ENCODE measurements around the gene NAALADL2. TPM values are rescaled to one million over a fixed set of nuclear protein-coding genes. Genes with fewer than 3 reads are reported as not detected.

Gene NAALADL2
- total RNA-seq, 1 donor: 13.4 TPM

- H3K4me3 ChIP-seq (ENCODE audit: low read depth, low read length): no peak overlapping the region
- DNase-seq (ENCODE audit: low read depth): no peak
- TF ChIP-seq CTCF (IDR thresholded peaks at IDR 0.05; ENCODE audit: insufficient read depth, low read depth, low read length): no peak
These were observed 445.3 kb downstream of the NAALADL2 start for GRCh38 chr3:175304404-175304803.

GRCh38 chr3:175307642-175308041 is 448.5 kb downstream of the NAALADL2 start:
- TF ChIP-seq CTCF (IDR thresholded peaks at IDR 0.05; ENCODE audit: insufficient read depth, low read depth, low read length): no peak
- no peak for DNase-seq (ENCODE audit: low read depth)
- no peak overlapping the region for H3K4me3 ChIP-seq (ENCODE audit: low read depth, low read length)

DNA sequence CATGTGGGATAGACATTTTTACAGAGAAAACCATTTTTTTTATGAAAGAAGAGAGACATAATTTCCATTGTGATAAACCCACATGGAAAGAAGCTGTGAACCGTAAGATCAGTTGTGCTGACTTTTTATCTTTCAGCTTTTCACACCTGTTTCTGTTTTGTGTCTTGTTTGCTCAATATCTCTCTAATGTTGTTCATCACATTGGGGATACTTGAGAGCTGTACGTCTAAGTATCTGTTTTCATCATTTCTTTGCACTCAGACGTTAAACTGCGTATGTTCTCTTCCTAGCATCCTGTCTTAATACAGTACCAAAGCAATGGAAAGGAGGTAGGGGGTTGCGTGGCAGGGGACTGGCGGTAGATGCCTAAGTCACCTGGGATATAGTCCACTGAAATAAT is 449.0 kb downstream of the NAALADL2 start:
- no peak for DNase-seq (ENCODE audit: low read depth)
- H3K4me3 ChIP-seq (ENCODE audit: low read depth, low read length): no peak overlapping the region

GRCh38 chr3:175310046-175310445 is 450.9 kb downstream of the NAALADL2 start:
- no peak for TF ChIP-seq CTCF (IDR thresholded peaks at IDR 0.05; ENCODE audit: insufficient read depth, low read depth, low read length)
- DNase-seq (ENCODE audit: low read depth): no peak
- no peak overlapping the region for H3K4me3 ChIP-seq (ENCODE audit: low read depth, low read length)

More for the DNA sequence above, 449.0 kb downstream of the NAALADL2 start:
- no peak for TF ChIP-seq CTCF (IDR thresholded peaks at IDR 0.05; ENCODE audit: insufficient read depth, low read depth, low read length)

DNA sequence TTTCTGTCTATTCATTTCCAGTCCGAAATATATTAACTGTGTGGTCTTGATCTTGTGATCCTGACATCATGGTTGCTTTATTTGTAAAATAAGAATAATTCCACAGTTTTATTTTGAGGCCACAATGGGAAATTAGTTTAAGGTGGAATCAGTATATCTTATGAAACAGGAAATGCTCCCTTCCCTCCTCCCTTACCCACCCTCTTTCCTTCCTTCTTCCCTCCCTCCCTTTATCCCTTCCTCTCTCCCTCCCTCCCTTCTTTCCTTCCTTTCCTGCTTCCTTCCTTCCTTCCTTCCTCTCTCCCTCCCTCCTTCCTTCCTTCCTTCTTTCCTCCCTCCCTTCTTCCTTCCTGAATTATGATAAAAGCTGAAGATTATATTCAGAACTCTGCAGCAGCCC is 452.3 kb downstream of the NAALADL2 start:
- TF ChIP-seq CTCF (IDR thresholded peaks at IDR 0.05; ENCODE audit: insufficient read depth, low read depth, low read length): no peak
- DNase-seq (ENCODE audit: low read depth): no peak
- H3K4me3 ChIP-seq (ENCODE audit: low read depth, low read length): no peak overlapping the region

DNA sequence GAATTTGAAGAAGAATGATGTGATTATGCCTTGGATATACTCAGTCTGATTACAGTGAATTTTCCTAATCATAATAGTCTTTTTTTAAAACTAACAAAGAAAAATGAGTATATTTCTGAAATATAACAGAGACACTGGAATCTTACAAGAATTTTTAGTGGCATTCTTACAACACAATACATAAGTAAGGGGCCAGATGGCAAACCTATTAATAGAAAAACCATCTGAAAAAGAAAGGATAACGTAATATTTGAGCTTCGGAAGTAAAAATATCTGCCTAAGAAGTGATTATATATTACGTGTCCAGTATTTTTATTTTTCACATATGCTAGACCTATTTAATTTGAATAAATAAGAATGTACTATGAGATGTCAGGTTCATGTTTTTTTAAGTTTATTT is 452.8 kb downstream of the NAALADL2 start:
- H3K4me3 ChIP-seq (ENCODE audit: low read depth, low read length): no peak overlapping the region
- TF ChIP-seq CTCF (IDR thresholded peaks at IDR 0.05; ENCODE audit: insufficient read depth, low read depth, low read length): no peak
- no peak for DNase-seq (ENCODE audit: low read depth)

- no peak for TF ChIP-seq CTCF (IDR thresholded peaks at IDR 0.05; ENCODE audit: insufficient read depth, low read depth, low read length)
- no peak overlapping the region for H3K4me3 ChIP-seq (ENCODE audit: low read depth, low read length)
These were observed 453.7 kb downstream of the NAALADL2 start for GRCh38 chr3:175312791-175313190.

More at GRCh38 chr3:175312791-175313190, 453.7 kb downstream of the NAALADL2 start:
- DNase-seq (ENCODE audit: low read depth): no peak

Measured in fibroblast of villous mesenchyme (primary cell).